Stimulated activated CD4-positive, alpha-beta T cell treated with anti-CD3 and anti-CD28 coated beads, Interleukin-12 subunit alpha, Interleukin-12 subunit beta, amount 100 ng/mL, for 48 hours (primary cell): ENCODE data around the gene CYFIP1.

Source experiments
- DNase-seq, 3 donors: peaks; one replicate each; pipeline ENCODE4 v3.0.0-alpha.2; 2020; ENCODE audit warnings: low read depth in 2 of 3, low spot score in 1 of 3

Gene CYFIP1

DNA sequence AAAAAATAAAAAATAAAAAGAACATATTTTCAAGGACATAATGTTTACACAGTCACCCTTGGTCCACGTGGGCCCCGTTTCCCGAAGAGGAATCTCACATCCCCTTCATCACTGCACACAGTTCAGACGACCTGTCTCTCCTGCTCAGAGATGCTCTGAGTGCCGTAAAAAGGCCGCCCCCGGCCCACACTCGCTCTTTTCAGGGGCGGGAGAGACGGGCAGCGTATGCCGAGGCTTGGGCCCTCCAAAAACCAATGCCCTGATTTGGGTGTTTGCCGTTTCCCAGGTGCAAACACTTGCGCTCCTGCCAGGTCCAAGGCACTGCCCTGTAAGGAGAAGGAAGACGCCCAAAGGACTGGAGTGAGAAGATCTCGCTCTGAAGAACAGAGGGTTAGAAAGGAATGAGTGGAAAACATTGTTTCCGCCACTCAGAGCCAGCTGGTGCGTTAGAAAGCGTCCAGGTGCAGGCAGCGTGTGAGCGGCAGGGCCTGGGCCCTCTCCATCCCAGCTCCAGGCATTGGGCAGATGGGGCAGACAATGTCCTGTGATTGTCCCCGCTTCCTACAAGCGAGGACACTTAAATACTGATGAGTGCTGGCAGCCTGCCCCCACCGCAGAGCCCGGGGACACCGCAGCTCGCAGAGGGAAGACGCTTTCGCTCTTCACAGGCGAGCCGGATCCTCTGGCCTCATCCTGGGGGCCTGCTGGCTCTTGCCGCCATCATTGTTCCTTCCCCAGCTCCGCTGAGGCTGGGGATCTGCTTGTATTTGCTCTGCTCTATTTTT is 88.5 kb downstream of the CYFIP1 start:
- DNase-seq: no peak

DNA sequence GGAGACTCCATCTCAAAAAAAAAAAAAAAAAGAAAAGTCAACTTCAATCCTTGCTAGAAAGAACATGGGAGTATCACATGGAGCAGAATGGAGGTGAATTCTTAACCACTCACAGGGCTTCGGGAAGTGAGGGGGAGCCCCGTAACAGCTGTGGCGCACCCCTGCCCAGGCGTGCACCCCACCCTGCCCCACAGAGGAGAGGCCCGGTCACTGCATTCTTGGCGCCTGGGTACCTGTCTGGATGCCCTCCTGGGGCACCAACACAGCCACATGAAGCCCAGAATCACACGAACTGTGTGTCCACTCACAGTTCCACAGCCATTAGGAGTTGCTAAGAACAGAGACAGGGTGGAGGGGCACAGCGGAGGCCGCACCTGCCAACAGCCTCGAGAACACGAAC is 89.9 kb downstream of the CYFIP1 start:
- DNase-seq: no peak

DNA sequence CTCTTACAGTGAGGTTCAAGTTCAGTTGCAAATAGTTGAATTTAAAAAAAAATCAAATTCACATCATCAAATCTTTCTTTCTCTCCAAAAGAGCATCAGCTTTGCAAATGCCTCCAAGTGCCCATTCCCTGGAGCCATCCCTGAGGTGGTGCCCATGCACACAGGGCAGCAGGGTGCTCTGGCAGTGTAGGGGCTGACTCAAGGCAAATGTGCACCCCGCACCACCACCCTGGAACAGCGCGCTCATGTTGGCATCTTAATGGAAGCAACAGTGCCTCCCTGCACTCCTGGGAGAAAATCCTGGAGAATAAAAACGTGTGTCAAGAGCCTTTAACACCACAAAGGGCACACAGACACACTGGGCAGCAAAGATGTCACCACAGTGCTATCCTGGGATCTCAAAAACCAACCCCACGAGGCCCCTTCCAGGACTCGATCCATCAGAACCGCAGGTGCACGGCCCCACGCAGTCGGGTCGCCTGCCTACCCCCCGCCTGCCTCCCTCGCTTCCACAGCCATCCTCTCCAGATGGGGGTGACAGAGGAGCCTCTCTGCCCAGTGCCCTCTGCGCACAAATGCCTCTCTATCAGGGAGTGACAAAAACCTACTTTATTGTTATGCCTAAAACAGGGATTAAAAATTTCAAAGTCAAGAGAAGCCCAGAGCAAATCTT is 90.9 kb downstream of the CYFIP1 start:
- no peak for DNase-seq

DNA sequence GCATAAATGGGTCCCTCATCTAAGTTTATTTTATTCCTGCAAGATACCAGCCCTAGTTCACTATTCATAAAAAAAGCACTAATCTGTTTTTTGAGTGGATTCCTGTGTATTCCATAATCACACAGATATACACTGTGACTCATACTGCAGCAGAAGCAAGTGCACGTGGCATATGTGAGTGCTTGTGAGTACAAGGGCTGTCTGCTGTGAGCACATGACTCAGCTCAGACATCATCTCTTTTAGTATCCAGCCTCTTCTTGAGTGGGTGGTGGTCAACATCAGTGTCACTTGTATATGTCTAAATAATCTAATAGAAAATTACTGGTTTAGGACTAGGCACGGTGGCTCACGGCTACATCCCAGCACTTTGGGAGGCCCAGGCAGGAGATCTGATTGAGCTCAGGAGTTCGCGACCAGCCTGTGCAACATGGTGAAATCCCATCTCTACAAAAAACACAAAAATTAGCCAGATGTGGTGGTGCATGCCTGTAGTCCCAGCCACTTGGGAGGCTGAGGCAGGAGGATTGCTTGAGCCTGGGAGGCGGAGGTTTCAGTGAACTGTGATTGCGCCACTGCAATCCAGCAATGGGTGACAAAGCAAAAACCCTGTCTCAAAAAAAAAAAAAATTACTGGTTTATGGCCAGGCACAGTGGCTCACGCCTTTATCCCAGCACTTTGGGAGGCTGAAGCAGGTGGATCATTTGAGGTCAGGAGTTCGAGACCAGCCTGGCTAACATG is 91.9 kb downstream of the CYFIP1 start:
- DNase-seq: no peak

DNA sequence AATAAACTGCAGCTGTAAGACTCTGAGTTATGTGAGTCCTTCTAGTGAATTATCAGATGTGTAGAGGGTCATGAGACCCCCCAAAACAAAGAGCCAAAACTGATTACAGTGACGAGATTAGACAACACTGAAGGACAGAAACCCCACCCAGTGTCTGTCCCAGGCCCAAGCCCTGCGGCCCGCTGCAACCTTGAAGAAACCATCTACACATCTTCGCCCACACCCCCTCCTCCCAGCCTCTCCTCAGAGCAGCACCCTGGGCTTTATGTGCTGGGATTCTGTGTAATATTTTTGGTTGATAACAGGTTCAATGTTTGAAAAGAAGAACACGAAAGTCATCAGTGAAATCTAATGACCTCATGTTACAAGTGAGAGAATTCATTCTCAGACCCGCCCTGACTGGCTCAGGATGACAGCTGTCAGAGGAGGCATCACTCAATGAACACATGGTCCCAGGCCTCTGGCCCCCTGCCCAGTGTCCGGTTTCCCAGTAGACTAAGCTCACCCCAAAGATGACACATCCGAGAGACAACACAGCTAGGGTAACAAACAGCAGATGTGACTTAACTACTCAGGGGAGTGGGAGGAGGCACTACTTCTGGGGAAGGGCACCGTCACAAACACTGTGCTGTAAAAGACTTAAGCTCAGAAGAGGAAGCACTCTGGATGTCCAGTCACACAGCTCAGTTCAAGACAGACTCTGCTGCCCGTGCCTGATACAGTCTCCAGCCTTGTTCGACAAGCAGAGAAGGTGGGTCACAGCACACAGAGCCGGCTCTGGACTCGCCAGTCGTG is 92.8 kb downstream of the CYFIP1 start:
- DNase-seq: no peak

DNA sequence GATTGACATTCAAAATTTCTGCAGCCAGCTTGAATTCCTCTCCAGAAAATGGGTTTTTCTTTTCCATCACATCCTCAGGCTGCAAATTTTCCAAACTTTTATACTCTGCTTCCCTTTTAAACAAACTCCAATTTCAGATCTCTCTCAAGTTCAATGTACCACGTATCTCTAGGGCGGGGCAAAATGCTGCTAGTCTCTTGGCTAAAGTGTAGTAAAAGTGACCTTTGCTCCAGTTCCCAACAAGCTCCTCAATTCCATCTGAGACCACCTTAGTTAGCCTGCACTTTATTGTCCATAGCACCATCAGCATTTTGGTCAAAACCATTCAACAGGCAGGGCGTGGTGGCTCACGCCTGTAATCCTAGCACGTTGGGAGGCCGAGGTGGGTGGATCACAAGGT is 95.0 kb downstream of the CYFIP1 start:
- no peak for DNase-seq

DNA sequence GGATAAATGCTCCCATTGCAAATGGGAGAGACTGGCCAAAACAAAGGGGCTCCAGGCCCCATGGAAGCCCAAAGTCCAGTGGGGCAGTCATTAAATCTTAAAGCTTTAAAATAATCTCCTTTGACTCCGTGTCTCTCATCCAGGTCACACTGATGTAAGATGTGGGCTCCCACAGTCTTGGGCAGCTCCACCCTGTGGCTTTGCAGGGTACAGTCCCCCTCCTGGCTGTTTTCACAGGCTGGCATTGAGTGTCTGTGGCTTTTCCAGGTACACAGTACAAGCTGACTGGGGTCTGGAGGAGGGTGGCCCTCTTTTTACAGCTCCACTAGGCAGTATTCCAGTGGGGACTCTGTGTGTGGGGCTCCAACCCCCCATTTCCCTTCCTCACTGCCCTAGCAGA is 95.8 kb downstream of the CYFIP1 start:
- DNase-seq: no peak

DNA sequence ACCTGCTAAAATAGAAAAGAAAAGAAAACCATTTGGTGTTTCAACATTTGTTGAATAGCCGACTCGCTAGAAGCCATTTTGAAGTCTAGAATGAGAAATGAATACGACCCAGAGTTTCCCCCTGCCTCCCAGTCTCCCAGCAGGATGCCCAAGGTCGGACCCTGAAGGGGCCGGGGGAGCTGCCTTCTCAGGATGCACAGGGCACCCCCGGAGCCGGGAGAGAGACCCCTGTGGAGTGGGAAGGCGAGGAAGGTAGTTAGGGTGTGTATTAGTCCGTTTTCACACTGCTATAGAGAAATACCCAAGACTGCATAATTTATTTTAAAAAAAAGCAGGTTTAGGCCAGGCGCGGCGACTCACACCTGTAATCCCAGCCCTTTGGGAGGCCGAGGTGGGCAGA is 97.0 kb downstream of the CYFIP1 start:
- DNase-seq: no peak

DNA sequence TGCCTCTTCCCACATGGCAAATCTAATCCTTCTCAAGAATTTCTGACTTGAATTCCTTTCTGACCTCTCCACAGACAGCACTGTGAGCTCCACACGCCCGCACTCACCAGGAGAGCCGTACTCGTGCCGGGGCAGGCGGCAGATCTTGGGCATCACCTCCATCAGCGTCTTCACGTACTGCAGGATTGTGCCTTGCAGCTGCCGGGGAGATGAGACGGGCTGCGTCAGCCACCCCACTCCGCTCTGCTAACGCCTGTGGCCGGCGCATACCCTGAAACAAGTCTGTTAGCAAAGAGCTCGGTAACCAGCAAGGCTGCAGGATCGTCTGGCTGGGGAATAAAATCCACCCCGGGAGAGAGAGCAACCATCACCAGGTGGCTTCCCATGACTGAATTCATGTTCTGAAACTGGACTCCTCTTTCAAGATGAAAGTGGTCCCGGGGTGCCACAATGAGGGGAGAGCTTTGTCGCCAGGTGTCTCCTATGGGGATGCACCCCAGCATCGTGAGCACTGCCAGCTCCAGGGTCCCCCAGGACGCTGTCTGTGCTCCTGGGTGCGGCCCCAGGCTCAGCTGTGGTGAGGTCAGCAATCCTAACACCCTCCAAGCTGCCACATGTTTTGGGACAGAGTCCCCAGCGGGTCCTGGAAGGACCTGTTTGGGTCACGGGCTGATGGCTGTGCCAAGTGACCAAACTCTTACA is 98.3 kb downstream of the CYFIP1 start:
- no peak for DNase-seq

DNA sequence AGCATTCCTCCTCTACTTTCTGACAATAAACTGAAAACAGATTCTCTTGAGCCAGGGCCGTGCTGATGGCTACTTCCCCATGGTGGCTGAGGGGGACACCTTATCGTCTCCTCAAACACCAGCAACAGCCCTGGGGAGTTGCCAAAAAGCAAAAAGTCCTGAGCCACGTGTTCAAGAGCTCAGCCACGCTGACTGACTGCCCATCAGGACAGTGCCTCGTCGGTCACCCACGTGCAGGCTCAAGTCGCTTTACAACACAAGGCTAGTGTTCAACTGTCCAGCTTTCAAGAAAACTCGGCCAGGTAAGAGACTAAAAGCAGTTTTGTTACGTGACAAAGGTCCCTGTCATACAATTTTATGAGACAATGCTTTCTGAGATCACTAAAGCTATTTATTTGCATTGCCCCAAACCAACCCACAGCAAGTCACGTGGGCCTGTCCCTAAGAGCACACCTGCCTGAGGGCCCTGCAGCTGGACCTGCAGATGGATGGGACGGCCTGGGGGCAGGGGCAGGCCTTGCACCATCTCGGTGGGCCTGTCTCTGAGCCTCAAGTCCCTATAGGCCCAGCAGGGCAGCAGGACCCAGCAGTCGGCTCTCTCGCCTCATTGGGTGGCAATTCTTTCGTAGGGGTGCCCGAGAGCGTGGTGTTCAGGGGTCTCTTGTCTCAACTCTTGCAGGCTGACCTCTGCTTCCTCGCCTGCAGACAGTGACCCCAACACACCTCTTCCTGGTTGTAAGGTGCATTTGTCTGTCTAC is 99.0 kb downstream of the CYFIP1 start:
- DNase-seq: no peak

DNA sequence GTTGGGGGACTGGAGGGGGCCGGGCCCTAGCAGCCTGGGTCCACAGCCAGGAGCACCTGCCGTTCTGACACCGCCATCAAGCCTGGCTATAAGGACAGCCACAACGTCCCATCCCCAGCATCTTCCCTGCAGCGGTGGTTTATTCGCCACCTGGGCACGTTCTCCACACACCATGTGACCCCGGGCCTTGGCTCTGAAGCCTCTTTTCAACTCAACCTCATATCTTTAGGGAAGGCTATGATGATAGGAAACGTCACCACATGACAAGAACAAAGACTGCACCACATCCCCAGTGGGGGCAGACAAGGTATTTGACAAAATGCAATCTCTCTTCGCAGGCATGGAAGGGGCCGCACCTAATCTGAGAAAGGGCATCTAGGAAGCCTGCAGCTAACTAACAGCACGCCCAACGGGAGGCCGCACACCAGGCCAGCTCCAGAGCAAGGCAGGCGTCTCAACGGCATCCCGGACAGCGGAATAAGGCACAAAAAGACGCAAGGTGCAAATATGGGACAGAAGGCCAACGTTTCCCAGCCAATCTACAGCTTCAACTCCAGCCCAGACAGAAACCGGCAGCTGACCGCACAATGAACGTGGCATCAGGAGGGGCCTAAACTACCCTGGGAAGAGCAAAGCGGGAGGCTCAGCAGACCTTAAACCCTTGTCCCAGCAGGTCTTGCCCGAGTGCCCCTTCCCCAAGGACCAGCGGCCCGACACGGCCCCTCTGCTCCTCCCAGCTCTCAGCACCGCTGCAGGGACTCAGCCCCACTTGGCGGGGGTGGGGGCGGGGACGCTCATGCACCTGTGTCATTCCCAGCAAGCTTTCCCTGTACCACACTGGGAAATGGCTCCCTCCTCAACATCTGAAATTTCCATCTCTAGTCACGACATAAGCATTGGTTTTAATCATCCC is 99.8 kb downstream of the CYFIP1 start:
- no peak for DNase-seq

DNA sequence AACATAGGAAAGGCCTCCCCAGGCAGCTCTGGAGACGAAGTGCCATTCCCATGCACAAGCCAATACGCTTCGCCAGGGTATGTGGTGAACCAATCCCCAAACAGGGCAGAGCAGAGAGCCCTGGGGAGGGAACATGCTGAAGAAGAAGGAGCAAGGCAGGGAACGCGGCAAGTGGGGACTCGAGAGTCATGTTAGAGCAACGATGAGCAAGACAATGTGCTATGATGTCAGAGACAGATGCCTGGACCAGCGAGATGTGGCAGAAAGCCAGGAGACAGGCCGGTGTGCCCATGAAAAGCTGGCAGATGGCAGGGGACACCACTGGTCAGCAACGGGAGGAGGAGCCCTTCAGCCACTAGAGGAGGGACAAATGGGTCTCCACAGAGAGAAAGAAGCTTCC is 102.1 kb downstream of the CYFIP1 start:
- DNase-seq: no peak

DNA sequence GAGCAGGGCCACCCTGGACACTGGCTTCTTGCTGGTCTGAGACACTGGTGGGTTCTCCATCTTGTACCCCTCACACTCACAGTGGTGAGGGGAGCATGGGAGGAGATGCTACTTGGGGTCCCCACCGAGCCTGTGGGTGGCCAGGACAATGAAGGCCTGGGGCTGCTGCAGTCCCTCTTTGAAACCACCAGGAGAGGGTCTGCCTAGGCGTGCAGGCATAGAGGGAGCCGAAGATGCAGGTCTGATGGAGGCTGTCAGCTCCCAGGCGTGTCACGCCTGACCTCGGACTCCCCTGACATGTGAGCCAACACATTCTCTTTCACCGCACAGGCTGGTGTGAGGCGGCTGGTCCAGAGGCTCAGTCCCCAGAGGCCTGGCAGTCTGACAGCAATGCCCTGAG is 102.6 kb downstream of the CYFIP1 start:
- no peak for DNase-seq

DNA sequence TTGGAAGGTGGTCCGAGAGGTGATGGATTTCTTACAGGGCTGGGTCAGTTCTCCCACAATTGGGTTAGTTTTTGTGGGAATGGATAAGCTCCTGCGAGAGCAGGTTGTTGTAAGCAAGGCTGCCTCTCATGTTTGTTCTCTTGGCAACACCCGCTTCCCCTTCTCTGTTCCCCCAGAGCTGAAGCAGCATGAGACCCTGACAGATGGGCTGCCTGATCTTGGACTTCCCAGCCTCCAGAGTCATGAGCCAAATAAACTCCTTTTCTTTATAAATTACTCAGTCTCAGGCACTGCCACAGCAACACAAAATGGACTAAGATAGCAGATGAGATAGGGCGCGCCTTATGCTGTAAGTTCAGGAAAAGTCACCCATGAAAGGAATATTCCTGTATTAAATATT is 103.1 kb downstream of the CYFIP1 start:
- DNase-seq: no peak

DNA sequence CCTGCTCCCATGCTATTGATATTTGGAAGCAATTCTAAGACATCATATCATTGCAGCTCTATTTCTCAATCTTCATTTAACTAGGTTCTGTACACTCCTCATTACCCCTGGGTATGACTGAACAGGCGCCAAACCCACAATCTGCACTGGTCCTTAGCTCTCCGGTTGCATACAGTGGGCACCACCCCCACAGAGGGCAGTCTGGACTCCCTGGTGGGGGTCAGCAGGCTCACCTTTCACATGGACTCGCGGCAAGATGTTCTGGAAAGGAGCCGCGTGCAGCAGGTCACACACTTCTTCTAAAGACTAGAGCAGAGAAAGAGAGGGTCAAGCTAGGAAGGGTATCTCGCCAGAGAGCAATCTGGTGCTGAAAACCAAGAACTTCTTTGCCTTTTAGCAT is 105.2 kb downstream of the CYFIP1 start:
- DNase-seq: no peak

DNA sequence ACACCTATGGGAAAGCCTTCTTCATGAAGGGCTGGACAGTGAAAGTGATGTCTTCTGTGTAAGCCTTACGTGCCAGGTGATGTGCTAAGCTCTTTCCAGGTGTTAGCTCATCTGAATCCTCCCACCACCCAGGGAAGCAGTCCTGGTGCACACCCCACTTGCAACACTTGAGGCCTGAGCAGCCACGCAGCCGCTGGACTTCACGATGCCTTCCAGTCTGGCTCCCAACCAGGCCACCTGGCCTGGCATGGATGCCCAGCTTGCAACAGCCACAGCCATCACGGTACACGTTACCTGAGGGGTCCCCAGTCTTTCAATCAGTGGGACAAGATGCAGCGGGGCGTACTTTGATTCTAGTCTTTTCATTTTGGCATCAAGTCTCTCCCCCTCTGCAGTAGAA is 105.9 kb downstream of the CYFIP1 start:
- no peak for DNase-seq

DNA sequence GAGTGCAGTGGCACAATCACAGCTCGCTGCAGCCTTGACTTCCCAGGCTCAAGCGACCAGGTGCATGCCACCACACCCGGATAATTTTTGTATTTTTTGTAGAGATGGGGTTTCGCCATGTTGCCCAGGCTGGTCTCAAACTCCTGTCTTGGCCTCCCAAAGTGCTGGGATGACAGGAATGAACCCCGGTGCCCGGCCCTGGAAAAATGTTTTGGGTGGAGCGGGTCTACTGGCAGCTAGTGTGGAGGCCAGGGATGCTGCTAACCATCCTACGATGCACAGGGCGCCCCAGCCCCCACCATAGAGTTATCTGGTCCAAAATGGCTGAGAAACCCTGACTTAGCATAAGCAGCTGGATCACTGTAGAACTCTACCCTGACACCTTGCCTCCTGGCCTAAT is 106.3 kb downstream of the CYFIP1 start:
- no peak for DNase-seq

DNA sequence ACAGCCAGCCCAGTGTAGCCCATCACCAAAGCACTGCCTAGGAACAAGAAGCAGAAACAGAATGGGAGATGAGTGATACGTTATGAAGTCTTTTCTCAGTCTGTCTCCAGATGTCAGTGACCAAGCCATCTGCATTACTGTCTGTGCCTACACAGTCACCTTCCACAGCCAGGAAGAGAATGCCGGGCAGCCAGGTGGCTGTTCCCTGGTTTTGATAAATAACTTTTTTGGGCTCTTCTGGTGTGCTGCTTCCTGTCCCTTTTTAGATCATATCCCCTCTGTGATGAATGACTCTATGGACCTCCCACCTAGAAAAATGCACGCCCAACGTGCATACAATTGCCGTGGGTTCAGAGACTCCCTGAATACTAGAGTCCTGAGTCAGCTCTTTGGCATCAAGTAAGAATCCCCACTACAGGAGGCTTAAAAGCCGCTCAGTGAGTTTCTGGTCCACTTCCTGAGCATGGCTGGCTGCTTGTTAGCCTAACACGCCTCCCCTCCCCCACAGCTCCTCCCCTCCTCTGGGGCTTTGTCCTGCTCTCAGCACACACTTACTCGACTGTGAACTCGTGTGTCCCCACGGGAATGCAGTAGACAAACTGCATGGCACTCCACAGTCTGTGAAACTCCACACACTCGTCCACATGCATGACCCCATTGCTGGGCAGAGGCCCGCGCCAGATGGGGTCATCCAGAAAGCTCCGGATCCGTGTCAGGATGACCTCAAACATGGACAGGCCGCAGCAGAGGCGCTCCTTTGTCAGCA is 107.0 kb downstream of the CYFIP1 start:
- DNase-seq: no peak
